ENCODE measurements around the gene MFAP3.

MFAP3 gene

GRCh38 chr5:154088801-154089200 is 50.0 kb downstream of the MFAP3 start:
- no CpG with 5 or more reads among the region's 5 CpGs for WGBS (ENCODE audit: insufficient coverage, insufficient read length)
- no peaks in the 10 kb centered on the region for H3K4me1 ChIP-seq (ENCODE audit: control insufficient read depth, insufficient read depth, low read length)
- H3K27ac ChIP-seq (ENCODE audit: low read length): no peak overlapping the region
- H3K4me3 ChIP-seq (ENCODE audit: low read length): no peak overlapping the region
- H3K9me3 ChIP-seq (ENCODE audit: control insufficient read depth, insufficient read depth, low read length): no peaks in the 10 kb centered on the region
- DNase-seq (ENCODE audit: low read depth, low spot score): no peak
- H3K27me3 ChIP-seq (ENCODE audit: control insufficient read depth, insufficient read depth, low read length): no peaks in the 10 kb centered on the region
- H3K36me3 ChIP-seq (ENCODE audit: control insufficient read depth, insufficient read depth, low read length): no peaks in the 10 kb centered on the region

- Histone ChIP-seq H3K27me3 (ENCODE audit: control insufficient read depth, insufficient read depth, low read length) (no peaks in the 10 kb centered on the region), H3K36me3 (ENCODE audit: control insufficient read depth, insufficient read depth, low read length) (no peaks in the 10 kb centered on the region), H3K4me1 (ENCODE audit: control insufficient read depth, insufficient read depth, low read length) (no peaks in the 10 kb centered on the region), H3K27ac (ENCODE audit: low read length) (no peak overlapping the region), H3K4me3 (ENCODE audit: low read length) (no peak overlapping the region), H3K9me3 (ENCODE audit: control insufficient read depth, insufficient read depth, low read length) (no peaks in the 10 kb centered on the region)
- WGBS (ENCODE audit: insufficient coverage, insufficient read length): no CpG with 5 or more reads among the region's 6 CpGs
- no peak for DNase-seq (ENCODE audit: low read depth, low spot score)
Observed at GRCh38 chr5:154090656-154091055, 51.9 kb downstream of the MFAP3 start.

- Histone ChIP-seq H3K4me1 (ENCODE audit: control insufficient read depth, insufficient read depth, low read length) (no peaks in the 10 kb centered on the region), H3K9me3 (ENCODE audit: control insufficient read depth, insufficient read depth, low read length) (no peaks in the 10 kb centered on the region), H3K27ac (ENCODE audit: low read length) (no peak overlapping the region), H3K36me3 (ENCODE audit: control insufficient read depth, insufficient read depth, low read length) (no peaks in the 10 kb centered on the region), H3K27me3 (ENCODE audit: control insufficient read depth, insufficient read depth, low read length) (no peaks in the 10 kb centered on the region), H3K4me3 (ENCODE audit: low read length) (no peak overlapping the region)
- 100% methylated on average over 1 of the region's 5 CpGs for WGBS (ENCODE audit: insufficient coverage, insufficient read length)
- no peak for DNase-seq (ENCODE audit: low read depth, low spot score)
Observed at GRCh38 chr5:154092356-154093141, 53.8 kb downstream of the MFAP3 start.

- no peak for DNase-seq (ENCODE audit: low read depth, low spot score)
Observed at GRCh38 chr5:154093142-154093532, 54.4 kb downstream of the MFAP3 start.

GRCh38 chr5:154095904-154096303 is 57.1 kb downstream of the MFAP3 start:
- Histone ChIP-seq H3K27me3 (ENCODE audit: control insufficient read depth, insufficient read depth, low read length) (no peaks in the 10 kb centered on the region), H3K9me3 (ENCODE audit: control insufficient read depth, insufficient read depth, low read length) (no peaks in the 10 kb centered on the region), H3K4me1 (ENCODE audit: control insufficient read depth, insufficient read depth, low read length) (no peaks in the 10 kb centered on the region), H3K36me3 (ENCODE audit: control insufficient read depth, insufficient read depth, low read length) (no peaks in the 10 kb centered on the region), H3K27ac (ENCODE audit: low read length) (no peak overlapping the region), H3K4me3 (ENCODE audit: low read length) (no peak overlapping the region)
- no peak for DNase-seq (ENCODE audit: low read depth, low spot score)
- no CpG with 5 or more reads among the region's 7 CpGs for WGBS (ENCODE audit: insufficient coverage, insufficient read length)

More at GRCh38 chr5:154093142-154093532, 54.4 kb downstream of the MFAP3 start:
- no peaks in the 10 kb centered on the region for H3K9me3 ChIP-seq (ENCODE audit: control insufficient read depth, insufficient read depth, low read length)
- no CpG with 5 or more reads among the region's 2 CpGs for WGBS (ENCODE audit: insufficient coverage, insufficient read length)
- no peaks in the 10 kb centered on the region for H3K27me3 ChIP-seq (ENCODE audit: control insufficient read depth, insufficient read depth, low read length)
- no peak overlapping the region for H3K27ac ChIP-seq (ENCODE audit: low read length)
- H3K4me3 ChIP-seq (ENCODE audit: low read length): no peak overlapping the region
- H3K4me1 ChIP-seq (ENCODE audit: control insufficient read depth, insufficient read depth, low read length): no peaks in the 10 kb centered on the region
- no peaks in the 10 kb centered on the region for H3K36me3 ChIP-seq (ENCODE audit: control insufficient read depth, insufficient read depth, low read length)

- Histone ChIP-seq H3K36me3 (ENCODE audit: control insufficient read depth, insufficient read depth, low read length) (no peaks in the 10 kb centered on the region), H3K27me3 (ENCODE audit: control insufficient read depth, insufficient read depth, low read length) (no peaks in the 10 kb centered on the region), H3K9me3 (ENCODE audit: control insufficient read depth, insufficient read depth, low read length) (no peaks in the 10 kb centered on the region), H3K4me1 (ENCODE audit: control insufficient read depth, insufficient read depth, low read length) (no peaks in the 10 kb centered on the region), H3K27ac (ENCODE audit: low read length) (no peak overlapping the region), H3K4me3 (ENCODE audit: low read length) (no peak overlapping the region)
- WGBS (ENCODE audit: insufficient coverage, insufficient read length): no CpG with 5 or more reads among the region's 2 CpGs
- no peak for DNase-seq (ENCODE audit: low read depth, low spot score)
Observed at GRCh38 chr5:154097031-154097430, 58.3 kb downstream of the MFAP3 start.

- Histone ChIP-seq H3K9me3 (ENCODE audit: control insufficient read depth, insufficient read depth, low read length) (no peaks in the 10 kb centered on the region), H3K4me1 (ENCODE audit: control insufficient read depth, insufficient read depth, low read length) (no peaks in the 10 kb centered on the region), H3K27me3 (ENCODE audit: control insufficient read depth, insufficient read depth, low read length) (no peaks in the 10 kb centered on the region), H3K27ac (ENCODE audit: low read length) (no peak overlapping the region), H3K36me3 (ENCODE audit: control insufficient read depth, insufficient read depth, low read length) (no peaks in the 10 kb centered on the region), H3K4me3 (ENCODE audit: low read length) (no peak overlapping the region)
- no CpG with 5 or more reads among the region's 2 CpGs for WGBS (ENCODE audit: insufficient coverage, insufficient read length)
- no peak for DNase-seq (ENCODE audit: low read depth, low spot score)
Observed at GRCh38 chr5:154098465-154098864, 59.7 kb downstream of the MFAP3 start.

- no peaks in the 10 kb centered on the region for H3K36me3 ChIP-seq (ENCODE audit: control insufficient read depth, insufficient read depth, low read length)
- WGBS (ENCODE audit: insufficient coverage, insufficient read length): no CpG with 5 or more reads among the region's 1 CpG
- H3K27me3 ChIP-seq (ENCODE audit: control insufficient read depth, insufficient read depth, low read length): no peaks in the 10 kb centered on the region
- H3K9me3 ChIP-seq (ENCODE audit: control insufficient read depth, insufficient read depth, low read length): no peaks in the 10 kb centered on the region
- DNase-seq (ENCODE audit: low read depth, low spot score): no peak
- no peaks in the 10 kb centered on the region for H3K4me1 ChIP-seq (ENCODE audit: control insufficient read depth, insufficient read depth, low read length)
- H3K4me3 ChIP-seq (ENCODE audit: low read length): no peak overlapping the region
- H3K27ac ChIP-seq (ENCODE audit: low read length): no peak overlapping the region
Observed at GRCh38 chr5:154101184-154101583, 62.4 kb downstream of the MFAP3 start.

GRCh38 chr5:154103233-154103632 is 64.5 kb downstream of the MFAP3 start:
- Histone ChIP-seq H3K4me3 (ENCODE audit: low read length) (no peak overlapping the region), H3K27ac (ENCODE audit: low read length) (no peak overlapping the region), H3K9me3 (ENCODE audit: control insufficient read depth, insufficient read depth, low read length) (no peaks in the 10 kb centered on the region), H3K36me3 (ENCODE audit: control insufficient read depth, insufficient read depth, low read length) (no peaks in the 10 kb centered on the region), H3K4me1 (ENCODE audit: control insufficient read depth, insufficient read depth, low read length) (peaks cover 3% of the 10 kb centered on the region; the same call in 1 of the 2 replicates), H3K27me3 (ENCODE audit: control insufficient read depth, insufficient read depth, low read length) (no peaks in the 10 kb centered on the region)
- WGBS (ENCODE audit: insufficient coverage, insufficient read length): no CpG with 5 or more reads among the region's 4 CpGs
- DNase-seq (ENCODE audit: low read depth, low spot score): no peak

All from iPS DF 6.9 (cell line).